LHCN-M2 (cell line): ENCODE results near the gene CA5A. TPM values are rescaled to one million over a fixed set of nuclear protein-coding genes. Genes with fewer than 3 reads are reported as not detected.

ENCODE experiments used
- DNase-seq: peaks from one replicate; pipeline ENCODE4 v3.0.0-alpha.2; 2012; ENCODE audit warnings: low read depth
- total RNA-seq: library from RNA; depleted of rRNA; stranded (reverse); fragments of >200 nt; gene quantifications from 2 replicates; pipeline ENCODE4 v1.2.3, GENCODE V29; 2014; rRNA removed

The CA5A gene
- total RNA-seq, 1 experiment from 2014 or later = not detected

DNA sequence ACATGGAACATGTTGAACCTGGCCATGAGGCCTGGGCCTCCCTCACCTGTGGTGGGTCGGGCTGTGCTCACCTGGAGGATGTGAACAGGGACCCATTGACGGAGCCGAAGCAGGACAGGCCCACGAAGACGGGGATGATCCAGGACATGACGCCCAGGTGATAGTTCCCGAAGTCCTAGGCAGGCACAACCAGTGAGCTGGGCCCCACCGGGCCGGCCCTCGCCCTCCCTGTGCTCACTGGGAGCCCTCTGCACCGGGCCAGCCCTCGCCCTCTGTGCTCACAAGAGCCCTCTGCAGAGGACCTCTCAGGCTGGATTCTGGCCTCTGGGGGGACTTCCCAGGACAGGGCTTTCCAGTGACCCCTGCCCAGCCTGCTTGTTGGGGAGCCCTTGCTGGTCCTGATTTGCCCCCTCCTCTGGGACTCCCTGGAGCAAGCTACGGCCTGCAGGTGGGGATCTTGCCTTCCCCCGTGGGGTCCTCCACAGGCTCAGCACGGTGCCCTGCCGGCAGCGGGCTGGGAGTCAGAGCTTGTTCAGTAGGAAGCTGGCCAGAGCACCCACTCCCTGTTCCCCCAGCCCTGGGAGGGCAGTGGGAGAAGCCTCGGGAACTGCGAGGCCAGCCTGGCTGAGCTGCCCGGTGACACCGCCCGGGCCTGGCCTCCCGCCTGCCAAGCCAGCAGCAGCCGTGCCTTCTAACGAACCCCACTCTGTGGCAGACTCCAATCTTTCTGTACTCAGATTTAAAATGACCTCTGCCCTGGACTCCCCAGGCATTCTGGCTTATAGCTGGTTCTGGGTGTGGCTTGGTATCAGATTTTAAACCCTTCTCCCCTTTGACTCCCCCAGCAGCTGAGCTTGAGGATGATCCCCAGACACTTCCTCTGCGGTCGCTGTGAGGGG, 97.4 kb downstream of the CA5A start:
- DNase-seq = no peak

Other genes with a start within 250 kb of the CA5A start
- 20.5 and 26.7 TPM in 2 replicates for gene KLHDC4, start 170.5 kb downstream of the CA5A start, total RNA-seq
- gene SLC7A5, start 67.0 kb downstream of the CA5A start, total RNA-seq = 21.9 and 24.5 TPM in 2 replicates
- 19.7 and 20.5 TPM in 2 replicates for gene BANP, start 14.9 kb upstream of the CA5A start, total RNA-seq